T-helper 2 cell (primary cell): ENCODE data around the gene RMP24.
"Not testable (repeated sequence)": the region's sequence is repeated elsewhere in the genome, so short reads cannot be mapped to it uniquely, and the experiment has no call there.

Experiments
- DNase-seq, 5 experiments: peaks; one replicate each; pipeline versions ENCODE4 v3.0.0 to v3.0.0-alpha.2; 2012 to 2022

The RMP24 gene

GRCh38 chr18:35972197-35973000 lies at the start of gene RMP24:
TSS of gene RMP24 (plus strand) at chr18:35972679.
- DNase-seq: peak; percentile 83 to 97 (median 91)

GRCh38 chr18:35923939-35924684 lies 48.4 kb upstream of the RMP24 start:
- DNase-seq: no peak

- no peak for DNase-seq
Measured at GRCh38 chr18:35926884-35927283, 45.6 kb upstream of the RMP24 start.

- no peak for DNase-seq
Measured at GRCh38 chr18:35927430-35927829, 45.0 kb upstream of the RMP24 start.

GRCh38 chr18:35933982-35934381 lies 38.5 kb upstream of the RMP24 start:
- no peak for DNase-seq

GRCh38 chr18:35934891-35935290 lies 37.6 kb upstream of the RMP24 start:
- DNase-seq: no peak

GRCh38 chr18:35935805-35936204 lies 36.7 kb upstream of the RMP24 start:
- no peak for DNase-seq

- peak in 1 of 5 experiments; percentile 26 for DNase-seq
Measured at GRCh38 chr18:35936951-35937350, 35.5 kb upstream of the RMP24 start.

- no peak for DNase-seq
Measured at GRCh38 chr18:35938158-35938557, 34.3 kb upstream of the RMP24 start.

GRCh38 chr18:35938562-35938961 lies 33.9 kb upstream of the RMP24 start:
- no peak for DNase-seq

GRCh38 chr18:35939138-35939537 lies 33.3 kb upstream of the RMP24 start:
- DNase-seq: no peak

- DNase-seq: no peak
Measured at GRCh38 chr18:35941299-35941698, 31.2 kb upstream of the RMP24 start.

- no peak for DNase-seq
Measured at GRCh38 chr18:35942133-35942532, 30.3 kb upstream of the RMP24 start.

- DNase-seq: no peak
Measured at GRCh38 chr18:35942661-35943060, 29.8 kb upstream of the RMP24 start.

- no peak for DNase-seq
Measured at GRCh38 chr18:35948080-35948479, 24.4 kb upstream of the RMP24 start.

GRCh38 chr18:35949090-35949489 lies 23.4 kb upstream of the RMP24 start:
- DNase-seq: no peak

- peak; percentile 16 to 59 (median 28) for DNase-seq
Measured at GRCh38 chr18:35949903-35950627, 22.4 kb upstream of the RMP24 start.

GRCh38 chr18:35950628-35950982 lies 21.9 kb upstream of the RMP24 start:
- DNase-seq: no peak

GRCh38 chr18:35953688-35954087 lies 18.8 kb upstream of the RMP24 start:
- no peak for DNase-seq

- no peak for DNase-seq
Measured at GRCh38 chr18:35956226-35956625, 16.3 kb upstream of the RMP24 start.

- DNase-seq: no peak
Measured at GRCh38 chr18:35962320-35962719, 10.2 kb upstream of the RMP24 start.

- DNase-seq: no peak
Measured at GRCh38 chr18:35964319-35964718, 8.2 kb upstream of the RMP24 start.

GRCh38 chr18:35967866-35968265 lies 4.6 kb upstream of the RMP24 start:
- DNase-seq: not testable (repeated sequence)
